ENCODE results near the gene XRCC3.

XRCC3 gene

GRCh38 chr14:103734081-103734888 is 19.0 kb upstream of the XRCC3 start:
- H3K27me3 ChIP-seq = no peaks in the 10 kb centered on the region
- no peak overlapping the region for H3K4me3 ChIP-seq (ENCODE audit: low read depth, low read length)
- no peaks in the 10 kb centered on the region for H3K9me3 ChIP-seq
- peaks cover 8% of the 10 kb centered on the region for H3K4me1 ChIP-seq
- peaks cover 92% of the 10 kb centered on the region for H3K36me3 ChIP-seq
- TF ChIP-seq CTCF (IDR thresholded peaks at IDR 0.05; ENCODE audit: low read depth, low read length) = no peak
- no peak for DNase-seq

- Histone ChIP-seq H3K27me3 (no peaks in the 10 kb centered on the region), H3K4me1 (peaks cover 8% of the 10 kb centered on the region), H3K9me3 (no peaks in the 10 kb centered on the region), H3K4me3 (ENCODE audit: low read depth, low read length) (no peak overlapping the region), H3K36me3 (peaks cover 85% of the 10 kb centered on the region)
- DNase-seq = no peak
- no peak for TF ChIP-seq CTCF (IDR thresholded peaks at IDR 0.05; ENCODE audit: low read depth, low read length)
These were observed 18.4 kb upstream of the XRCC3 start for GRCh38 chr14:103733651-103734050.

- TF ChIP-seq CTCF (IDR thresholded peaks at IDR 0.05; ENCODE audit: low read depth, low read length) = no peak
- no peaks in the 10 kb centered on the region for H3K27me3 ChIP-seq
- H3K4me3 ChIP-seq (ENCODE audit: low read depth, low read length) = no peak overlapping the region
- no peaks in the 10 kb centered on the region for H3K9me3 ChIP-seq
- DNase-seq = no peak
- H3K4me1 ChIP-seq = peaks cover 8% of the 10 kb centered on the region
- H3K36me3 ChIP-seq = peaks cover 82% of the 10 kb centered on the region
These were observed 17.8 kb upstream of the XRCC3 start for GRCh38 chr14:103732868-103733620.

GRCh38 chr14:103731916-103732867 is 16.9 kb upstream of the XRCC3 start:
- Histone ChIP-seq H3K36me3 (peaks cover 75% of the 10 kb centered on the region), H3K4me3 (ENCODE audit: low read depth, low read length) (no peak overlapping the region), H3K27me3 (no peaks in the 10 kb centered on the region), H3K9me3 (no peaks in the 10 kb centered on the region), H3K4me1 (peaks cover 8% of the 10 kb centered on the region)
- no peak for TF ChIP-seq CTCF (IDR thresholded peaks at IDR 0.05; ENCODE audit: low read depth, low read length)
- DNase-seq = no peak

GRCh38 chr14:103731481-103731880 is 16.2 kb upstream of the XRCC3 start:
- no peak for DNase-seq
- Histone ChIP-seq H3K36me3 (peaks cover 68% of the 10 kb centered on the region), H3K4me1 (peaks cover 8% of the 10 kb centered on the region), H3K9me3 (no peaks in the 10 kb centered on the region), H3K4me3 (ENCODE audit: low read depth, low read length) (no peak overlapping the region), H3K27me3 (no peaks in the 10 kb centered on the region)
- no peak for TF ChIP-seq CTCF (IDR thresholded peaks at IDR 0.05; ENCODE audit: low read depth, low read length)
